Activated naive CD8-positive, alpha-beta T cell treated with anti-CD3 and anti-CD28 coated beads for 36 hours (primary cell): ENCODE data around the gene KCNIP3. TPM values are rescaled to one million over a fixed set of nuclear protein-coding genes. Genes with fewer than 3 reads are reported as not detected.

ENCODE experiments used
- DNase-seq: peaks from one replicate; pipeline ENCODE4 v3.0.0; 2021
- H3K27ac Mint-ChIP-seq: one replicate; pipeline ENCODE4 v1.8.0; 2022; ENCODE audit warnings: mild to moderate bottlenecking, moderate library complexity, mixed read lengths
- H3K27me3 Mint-ChIP-seq: one replicate; pipeline ENCODE4 v1.8.0; 2022; ENCODE audit warnings: mild to moderate bottlenecking, mixed read lengths
- H3K36me3 Mint-ChIP-seq: one replicate; pipeline ENCODE4 v1.8.0; 2021; ENCODE audit warnings: mild to moderate bottlenecking, mixed read lengths
- H3K4me1 Mint-ChIP-seq: one replicate; pipeline ENCODE4 v1.8.0; 2021; ENCODE audit warnings: mixed read lengths
- H3K4me3 Mint-ChIP-seq: one replicate; pipeline ENCODE4 v1.8.0; 2022; ENCODE audit warnings: mild to moderate bottlenecking, moderate library complexity, mixed read lengths
- H3K9me3 Mint-ChIP-seq: one replicate; pipeline ENCODE4 v1.8.0; 2022; ENCODE audit warnings: mixed read lengths
- total RNA-seq, 2 experiments: library from RNA; stranded (reverse); gene quantifications; one replicate each; pipeline ENCODE4 v1.2.3, GENCODE V29; 2021

KCNIP3 gene
- total RNA-seq, 2 experiments from 2014 or later: not detected

DNA sequence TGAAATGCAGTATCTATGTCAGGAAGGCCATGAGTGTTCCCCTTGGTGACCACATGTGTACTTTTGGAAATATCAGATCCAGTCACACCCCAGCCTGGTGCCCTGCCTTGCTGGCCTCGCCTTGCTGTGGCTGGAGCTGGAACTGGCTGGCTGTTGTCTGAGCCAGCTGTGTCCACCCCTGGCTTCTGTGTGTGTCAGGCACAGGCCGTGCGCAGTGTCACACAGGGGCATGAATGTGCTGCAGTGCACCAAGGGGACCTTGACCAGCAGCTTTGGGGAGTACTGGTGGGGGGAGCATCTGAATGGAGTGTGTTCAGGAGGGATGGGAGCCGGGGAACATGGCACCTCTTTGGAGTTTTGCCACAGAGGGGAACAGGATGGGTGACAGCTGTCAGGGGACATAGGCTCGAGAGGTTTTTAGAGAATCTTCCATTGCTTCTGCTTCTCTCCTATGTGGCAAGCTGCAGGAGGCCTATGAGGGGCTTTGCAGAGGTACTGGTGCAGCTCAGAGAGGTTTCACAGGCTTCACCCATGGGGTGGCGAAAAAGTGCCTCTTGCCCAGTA lies 60.7 kb downstream of the KCNIP3 start:
- no peaks in the 10 kb centered on the region for H3K27me3 Mint-ChIP-seq
- no peak overlapping the region for H3K27ac Mint-ChIP-seq
- H3K4me1 Mint-ChIP-seq: no peaks in the 10 kb centered on the region
- no peak overlapping the region for H3K4me3 Mint-ChIP-seq
- no peaks in the 10 kb centered on the region for H3K9me3 Mint-ChIP-seq
- no peaks in the 10 kb centered on the region for H3K36me3 Mint-ChIP-seq
- no peak for DNase-seq

DNA sequence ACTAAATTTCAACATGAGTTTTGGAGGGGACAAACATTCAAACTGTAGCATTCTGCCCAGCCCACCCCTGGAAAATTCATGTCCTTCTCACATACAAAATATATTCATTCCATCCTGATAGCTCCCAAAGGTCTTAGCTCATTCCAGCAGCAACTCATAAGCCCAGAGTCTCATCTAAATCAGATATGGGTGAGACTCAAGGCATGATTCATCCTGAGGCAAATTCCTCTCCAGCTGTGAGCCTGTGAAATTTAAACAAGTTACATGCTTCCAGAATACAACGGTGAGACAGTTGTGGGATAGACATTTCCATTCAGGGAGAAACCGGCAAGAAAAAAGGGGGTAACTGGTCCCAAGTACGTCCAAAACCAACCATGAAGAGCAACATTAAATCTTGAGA lies 61.9 kb downstream of the KCNIP3 start:
- H3K4me1 Mint-ChIP-seq: no peaks in the 10 kb centered on the region
- no peak for DNase-seq
- no peaks in the 10 kb centered on the region for H3K27me3 Mint-ChIP-seq
- no peak overlapping the region for H3K27ac Mint-ChIP-seq
- H3K4me3 Mint-ChIP-seq: no peak overlapping the region
- no peaks in the 10 kb centered on the region for H3K9me3 Mint-ChIP-seq
- H3K36me3 Mint-ChIP-seq: no peaks in the 10 kb centered on the region

DNA sequence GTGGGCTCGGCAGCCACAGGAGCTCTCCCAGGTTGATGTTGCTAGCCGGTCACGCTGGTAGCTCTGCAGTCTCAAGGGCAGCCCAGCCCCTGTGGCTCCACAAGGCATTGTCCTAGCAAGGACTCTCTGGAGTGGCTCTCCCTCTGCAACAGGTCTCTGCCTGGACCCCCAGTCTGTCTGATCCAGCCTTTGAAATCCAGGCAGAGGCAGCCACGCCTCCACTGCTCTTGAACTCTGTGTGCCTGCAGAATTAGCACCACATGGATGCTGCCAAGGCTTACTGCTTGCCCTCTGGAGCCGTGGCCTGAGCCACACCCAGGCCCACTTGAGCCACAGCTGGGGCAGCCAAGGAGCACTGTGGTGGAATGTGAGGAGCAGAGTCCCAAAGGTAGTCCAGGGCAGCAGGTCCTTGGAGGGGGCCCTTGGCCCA lies 62.4 kb downstream of the KCNIP3 start:
- Mint-ChIP-seq H3K4me1 (no peaks in the 10 kb centered on the region), H3K36me3 (no peaks in the 10 kb centered on the region), H3K27ac (no peak overlapping the region), H3K9me3 (no peaks in the 10 kb centered on the region), H3K27me3 (no peaks in the 10 kb centered on the region), H3K4me3 (no peak overlapping the region)
- DNase-seq: no peak

DNA sequence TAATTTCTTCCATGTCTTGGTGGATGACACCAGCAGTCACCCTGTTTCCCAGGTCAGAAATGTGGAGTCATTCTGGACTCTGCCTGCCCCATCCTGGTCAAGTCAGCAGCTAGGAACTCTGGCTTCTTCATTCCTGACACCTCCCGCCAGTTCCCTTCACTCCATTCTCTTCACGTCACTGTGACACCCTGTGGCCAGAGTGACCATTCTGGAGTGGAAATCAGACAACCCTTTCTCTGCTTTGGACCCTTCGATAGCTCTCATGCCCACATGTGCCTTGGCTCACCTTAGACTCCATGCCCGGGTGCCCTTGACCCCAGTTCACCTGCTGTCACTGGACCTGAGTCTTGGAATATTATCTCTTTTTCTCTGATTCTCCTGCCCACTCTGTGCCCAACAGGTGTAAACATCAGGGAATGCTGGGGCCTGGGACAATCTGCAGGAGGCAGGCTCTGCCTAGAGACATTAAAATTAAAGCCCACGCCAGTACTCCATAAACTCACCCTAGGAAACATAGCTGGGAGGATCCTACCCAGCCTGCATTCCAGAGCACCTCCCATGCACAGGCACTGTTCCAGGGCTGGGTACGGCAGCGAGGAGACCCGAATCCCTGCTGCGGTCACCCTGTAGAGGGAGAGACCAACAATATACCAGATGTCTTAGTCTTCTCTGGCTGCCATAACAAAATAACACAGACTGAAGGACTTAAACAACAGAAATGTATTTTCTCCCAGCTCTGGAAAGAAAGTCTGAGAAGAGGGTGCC lies 64.3 kb downstream of the KCNIP3 start:
- DNase-seq: no peak
- no peaks in the 10 kb centered on the region for H3K27me3 Mint-ChIP-seq
- H3K4me1 Mint-ChIP-seq: no peaks in the 10 kb centered on the region
- H3K36me3 Mint-ChIP-seq: no peaks in the 10 kb centered on the region
- no peak overlapping the region for H3K27ac Mint-ChIP-seq
- no peak overlapping the region for H3K4me3 Mint-ChIP-seq
- no peaks in the 10 kb centered on the region for H3K9me3 Mint-ChIP-seq

DNA sequence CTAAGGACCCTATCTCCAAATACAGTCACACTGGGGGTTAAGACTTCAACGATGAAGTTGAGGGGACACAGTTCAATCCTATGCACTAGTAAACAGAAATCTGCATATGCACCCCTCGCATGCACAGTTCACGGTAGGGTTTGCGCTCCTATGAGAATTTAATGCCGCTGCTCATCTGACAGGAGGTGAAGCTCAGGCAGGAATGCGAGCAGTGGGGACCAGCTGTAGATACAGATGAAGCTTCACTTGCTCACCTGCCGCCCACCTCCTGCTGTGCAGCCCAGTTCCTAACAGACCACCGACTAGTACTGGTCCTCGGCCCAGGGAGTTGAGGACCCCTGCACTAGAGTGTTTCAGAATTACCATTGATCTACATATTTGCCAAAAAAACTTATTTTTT lies 65.3 kb downstream of the KCNIP3 start:
- no peak overlapping the region for H3K4me3 Mint-ChIP-seq
- H3K36me3 Mint-ChIP-seq: no peaks in the 10 kb centered on the region
- H3K27ac Mint-ChIP-seq: no peak overlapping the region
- no peak for DNase-seq
- H3K27me3 Mint-ChIP-seq: no peaks in the 10 kb centered on the region
- no peaks in the 10 kb centered on the region for H3K9me3 Mint-ChIP-seq
- H3K4me1 Mint-ChIP-seq: no peaks in the 10 kb centered on the region

DNA sequence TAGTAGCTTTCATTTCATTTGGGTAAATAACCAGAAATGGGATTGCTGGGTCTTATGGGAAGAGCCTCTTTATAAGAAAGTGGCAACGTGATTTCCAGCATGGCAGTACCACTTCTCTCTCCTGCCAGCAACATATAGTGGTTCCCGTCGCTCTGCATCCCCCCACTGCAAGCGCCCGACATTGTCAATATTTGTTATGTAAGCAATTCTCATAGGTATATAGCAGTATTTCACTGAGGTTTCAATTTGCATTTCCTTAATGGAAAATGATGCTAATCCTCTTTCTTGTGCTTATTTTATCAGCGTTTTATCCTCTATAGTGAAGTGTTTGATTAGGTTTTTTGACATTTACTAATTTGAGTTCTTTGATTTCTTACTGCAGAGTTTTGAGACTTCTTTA lies 69.4 kb downstream of the KCNIP3 start:
- Mint-ChIP-seq H3K4me1 (no peaks in the 10 kb centered on the region), H3K27me3 (peaks cover 17% of the 10 kb centered on the region), H3K4me3 (no peak overlapping the region), H3K9me3 (peaks cover 3% of the 10 kb centered on the region), H3K36me3 (no peaks in the 10 kb centered on the region), H3K27ac (no peak overlapping the region)
- no peak for DNase-seq

DNA sequence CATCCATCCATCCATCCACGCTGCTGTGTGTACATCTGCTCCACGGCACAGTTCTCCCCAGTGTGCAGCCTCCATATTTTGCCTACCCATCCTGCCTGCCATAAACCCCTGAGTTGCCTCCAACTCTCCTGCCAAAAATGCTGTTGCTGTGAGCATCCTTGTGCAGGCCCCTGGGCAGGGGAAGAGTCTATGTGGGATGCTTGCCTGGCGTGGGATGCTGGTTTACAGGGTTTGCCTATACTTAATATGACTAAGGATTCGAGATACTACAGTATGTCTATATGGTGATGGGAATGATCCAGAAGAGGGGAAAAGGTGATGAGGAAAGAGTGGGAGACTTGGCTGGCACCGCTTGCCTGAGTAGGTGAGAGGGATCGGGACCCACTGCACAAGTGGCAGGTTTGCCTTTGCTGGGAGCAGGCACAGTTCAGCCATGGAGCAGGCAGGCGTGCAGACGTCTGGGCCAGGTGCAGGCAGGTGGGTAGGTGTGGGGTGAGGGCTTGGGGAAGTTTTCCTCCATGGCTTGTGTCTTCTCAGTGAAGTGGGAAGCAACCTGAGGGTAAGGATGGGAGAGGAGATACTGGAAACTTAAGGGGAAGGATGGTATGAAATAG lies 75.2 kb downstream of the KCNIP3 start:
- Mint-ChIP-seq H3K4me3 (no peak overlapping the region), H3K9me3 (peaks cover 3% of the 10 kb centered on the region), H3K36me3 (no peaks in the 10 kb centered on the region), H3K27me3 (peaks cover 24% of the 10 kb centered on the region), H3K4me1 (peaks cover 4% of the 10 kb centered on the region), H3K27ac (no peak overlapping the region)
- no peak for DNase-seq

DNA sequence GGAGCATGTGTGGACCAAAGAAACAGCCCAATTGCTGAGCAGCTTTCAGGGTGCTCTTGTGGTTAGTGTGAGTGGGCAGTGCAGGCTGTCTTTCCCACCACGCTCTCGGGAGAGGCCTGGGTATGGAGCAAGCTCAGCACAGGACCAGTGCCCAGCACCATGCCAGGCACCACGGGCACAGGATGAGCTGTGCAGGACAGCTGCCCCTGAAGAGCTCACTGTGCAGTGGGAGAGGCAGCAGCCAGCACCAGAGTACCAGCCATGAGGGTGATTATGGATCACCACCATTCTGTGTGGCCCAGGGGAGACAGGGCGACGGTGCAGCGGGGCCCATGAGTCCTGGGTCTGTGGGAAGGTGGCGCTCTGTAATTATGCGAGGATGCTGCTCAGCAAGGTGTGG lies 75.7 kb downstream of the KCNIP3 start:
- no peak for DNase-seq
- H3K27ac Mint-ChIP-seq: no peak overlapping the region
- H3K4me1 Mint-ChIP-seq: peaks cover 4% of the 10 kb centered on the region
- no peaks in the 10 kb centered on the region for H3K36me3 Mint-ChIP-seq
- peaks cover 3% of the 10 kb centered on the region for H3K9me3 Mint-ChIP-seq
- no peak overlapping the region for H3K4me3 Mint-ChIP-seq
- H3K27me3 Mint-ChIP-seq: peaks cover 24% of the 10 kb centered on the region

DNA sequence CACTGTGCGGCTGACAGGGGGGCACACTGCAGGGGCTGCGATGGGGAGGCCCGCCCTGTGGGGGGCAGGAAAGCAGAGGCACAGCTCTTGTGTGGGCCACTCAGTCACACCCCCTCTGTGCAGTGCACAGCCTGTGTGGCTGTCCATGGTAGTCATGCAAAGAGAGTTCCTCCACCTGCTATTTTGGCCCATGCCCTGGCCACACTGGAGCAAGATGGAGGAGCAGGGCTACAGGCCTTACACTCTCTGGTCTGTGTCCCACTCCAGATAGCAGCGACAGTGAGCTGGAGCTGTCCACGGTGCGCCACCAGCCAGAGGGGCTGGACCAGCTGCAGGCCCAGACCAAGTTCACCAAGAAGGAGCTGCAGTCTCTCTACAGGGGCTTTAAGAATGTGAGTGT lies 76.9 kb downstream of the KCNIP3 start:
- Mint-ChIP-seq H3K27me3 (peaks cover 19% of the 10 kb centered on the region), H3K36me3 (no peaks in the 10 kb centered on the region), H3K4me1 (peaks cover 4% of the 10 kb centered on the region), H3K4me3 (no peak overlapping the region), H3K9me3 (peaks cover 3% of the 10 kb centered on the region), H3K27ac (no peak overlapping the region)
- DNase-seq: no peak

DNA sequence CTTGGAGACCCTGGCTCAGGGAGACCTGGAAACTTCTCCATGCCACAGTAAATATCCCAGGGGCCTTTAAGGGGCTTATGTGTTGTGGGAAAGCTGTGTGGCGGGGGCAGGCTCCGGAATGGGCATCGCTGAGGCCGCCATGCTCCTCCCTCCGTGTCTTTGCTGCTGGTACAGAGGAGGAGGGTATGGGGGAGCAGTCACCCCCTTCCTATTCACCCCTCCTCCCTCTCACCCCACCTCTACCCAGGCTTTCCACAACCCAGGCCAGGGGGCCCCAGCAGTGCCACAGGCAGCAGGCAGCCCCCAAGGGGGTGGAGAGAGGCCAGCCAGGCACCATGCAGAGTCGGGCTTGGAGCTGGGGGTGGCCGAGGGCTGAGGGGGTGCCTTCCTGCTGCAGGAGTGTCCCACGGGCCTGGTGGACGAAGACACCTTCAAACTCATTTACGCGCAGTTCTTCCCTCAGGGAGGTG lies 77.3 kb downstream of the KCNIP3 start:
- Mint-ChIP-seq H3K4me1 (peaks cover 4% of the 10 kb centered on the region), H3K27ac (no peak overlapping the region), H3K4me3 (no peak overlapping the region), H3K9me3 (peaks cover 3% of the 10 kb centered on the region), H3K36me3 (no peaks in the 10 kb centered on the region), H3K27me3 (peaks cover 15% of the 10 kb centered on the region)
- no peak for DNase-seq

DNA sequence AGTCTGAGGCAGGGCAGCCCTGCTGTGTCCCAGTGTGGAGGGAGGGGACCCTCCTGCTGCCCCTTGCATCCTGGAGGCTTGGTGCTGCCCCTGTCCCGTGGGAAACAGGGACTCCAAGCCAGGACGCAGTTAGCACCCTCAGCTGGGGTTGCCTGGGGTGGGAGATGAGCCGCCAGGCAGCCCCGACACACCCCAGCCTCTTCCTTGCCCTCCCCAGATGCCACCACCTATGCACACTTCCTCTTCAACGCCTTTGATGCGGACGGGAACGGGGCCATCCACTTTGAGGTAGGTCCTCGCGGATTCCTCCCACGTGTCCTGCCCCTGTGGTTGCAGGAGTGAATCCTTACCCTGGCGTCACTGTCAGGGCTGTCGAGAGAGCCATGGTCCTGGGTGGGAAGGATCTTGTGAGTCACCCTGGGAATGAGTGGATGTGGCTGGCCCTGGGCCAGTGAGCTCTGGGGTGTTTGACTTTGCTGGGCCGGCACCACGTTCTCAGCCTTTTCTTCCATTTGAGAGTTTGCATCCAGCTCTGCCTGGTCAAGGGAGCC lies 77.8 kb downstream of the KCNIP3 start:
- DNase-seq: no peak
- Mint-ChIP-seq H3K36me3 (no peaks in the 10 kb centered on the region), H3K4me3 (no peak overlapping the region), H3K27me3 (peaks cover 14% of the 10 kb centered on the region), H3K9me3 (peaks cover 3% of the 10 kb centered on the region), H3K27ac (no peak overlapping the region), H3K4me1 (peaks cover 4% of the 10 kb centered on the region)

DNA sequence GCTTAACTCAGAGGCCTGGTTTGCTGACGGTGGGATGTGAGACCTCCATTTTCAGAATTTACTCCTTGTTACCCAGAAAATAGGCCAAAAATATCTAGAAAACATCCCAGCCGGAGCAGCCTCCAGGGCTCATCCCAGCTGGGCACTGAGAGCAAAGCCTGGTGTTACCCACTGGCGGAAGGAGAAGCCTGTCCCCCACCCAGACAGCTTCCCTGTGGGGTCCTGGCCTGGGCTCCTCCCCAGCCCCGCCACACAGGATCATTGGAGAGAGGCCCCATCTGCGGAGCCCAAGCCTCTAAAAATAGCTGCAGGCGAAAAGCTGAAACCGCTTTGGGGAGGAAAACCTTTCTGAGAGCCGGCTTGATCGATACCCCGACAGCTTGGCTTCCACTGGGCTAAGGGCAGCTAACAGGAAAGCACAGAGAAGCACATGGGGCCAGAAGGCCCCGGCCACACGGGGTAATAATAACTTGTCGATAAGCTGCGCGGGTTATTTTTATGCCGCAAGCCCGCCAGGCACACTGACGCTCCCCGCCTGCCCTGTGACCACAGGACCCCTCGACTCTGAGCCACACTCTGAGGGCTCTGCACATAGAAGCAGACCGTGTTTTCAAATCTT lies 78.5 kb downstream of the KCNIP3 start:
- Mint-ChIP-seq H3K4me3 (no peak overlapping the region), H3K36me3 (no peaks in the 10 kb centered on the region)
- no peak for DNase-seq

DNA sequence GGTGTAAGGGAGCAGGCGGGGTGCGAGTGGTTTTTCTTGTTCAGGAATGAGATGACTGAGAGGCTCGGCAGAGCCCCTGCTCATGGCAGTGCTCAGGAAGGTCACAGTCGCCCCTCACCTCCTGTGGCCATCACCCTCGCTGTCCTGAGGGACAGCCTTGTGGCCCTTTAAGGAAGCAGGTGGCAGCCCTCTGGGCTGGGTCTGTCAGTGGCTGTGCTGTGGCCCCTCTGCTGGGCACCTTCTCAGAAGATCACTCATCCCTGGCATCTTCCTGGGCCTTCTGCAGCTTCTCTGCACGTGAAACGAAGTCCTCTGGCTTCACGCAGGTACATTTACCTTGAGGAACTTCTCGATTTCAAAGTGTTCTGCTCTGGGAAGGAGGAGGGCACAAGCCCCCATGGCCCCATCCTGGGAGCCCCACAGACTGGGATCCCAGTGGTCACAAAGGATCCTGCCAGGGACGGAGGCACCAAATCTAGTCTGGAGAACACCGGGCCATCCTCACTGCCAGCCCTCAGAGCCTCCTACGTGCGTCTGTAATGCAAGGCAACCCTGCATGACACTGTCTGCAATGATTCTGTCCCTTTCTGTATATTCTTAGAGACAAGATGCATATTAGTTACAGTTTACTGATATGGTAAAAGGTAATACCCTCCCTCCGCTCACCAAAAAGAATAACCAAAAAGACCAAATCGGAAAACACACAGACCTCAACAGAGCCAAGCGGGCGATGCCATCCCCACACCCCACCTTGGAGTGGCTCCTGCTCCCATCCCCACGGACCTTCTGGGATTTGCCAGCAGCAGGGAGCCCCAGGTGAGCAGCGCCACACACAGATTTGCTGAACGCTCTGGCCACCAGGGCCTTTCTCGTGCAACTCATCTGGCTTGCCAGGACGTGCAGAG lies 79.4 kb downstream of the KCNIP3 start:
- Mint-ChIP-seq H3K36me3 (no peaks in the 10 kb centered on the region), H3K4me1 (peaks cover 4% of the 10 kb centered on the region), H3K27me3 (peaks cover 6% of the 10 kb centered on the region), H3K27ac (no peak overlapping the region), H3K4me3 (no peak overlapping the region), H3K9me3 (no peaks in the 10 kb centered on the region)
- no peak for DNase-seq

More for the DNA sequence above, 78.5 kb downstream of the KCNIP3 start:
- H3K27ac Mint-ChIP-seq: no peak overlapping the region
- peaks cover 4% of the 10 kb centered on the region for H3K4me1 Mint-ChIP-seq
- H3K9me3 Mint-ChIP-seq: peaks cover 2% of the 10 kb centered on the region
- H3K27me3 Mint-ChIP-seq: peaks cover 14% of the 10 kb centered on the region
